Lower lobe of right lung (tissue), 2 donors: Measurements from ENCODE around the gene MBD3. TPM values are rescaled to one million over a fixed set of nuclear protein-coding genes. Genes with fewer than 3 reads are reported as not detected.
A peak's percentile ranks its signal among the peaks of the same experiment; 100 is the strongest.

Source experiments
- ATAC-seq, 2 donors: fragments of 200-7000 bp; cut with Tn5 transposase; one replicate each; pipeline ENCODE4 v1.9.1; 2020 to 2022; ENCODE audit warnings: mild to moderate bottlenecking in 2 of 2, moderate library complexity in 2 of 2
- DNase-seq: peaks from one replicate; pipeline ENCODE4 v3.0.0-alpha.2; 2020
- H3K27ac ChIP-seq: fragments of 200-600 bp; one replicate; pipeline ENCODE4 v1.8.0; 2022
- H3K27me3 ChIP-seq: fragments of 200-600 bp; one replicate; pipeline ENCODE4 v1.8.0; 2022; ENCODE audit warnings: low read depth
- H3K36me3 ChIP-seq: fragments of 200-600 bp; one replicate; pipeline ENCODE4 v1.8.0; 2022; ENCODE audit warnings: mild to moderate bottlenecking
- H3K4me1 ChIP-seq: fragments of 200-600 bp; one replicate; pipeline ENCODE4 v1.8.0; 2022
- H3K4me3 ChIP-seq: fragments of 200-600 bp; one replicate; pipeline ENCODE4 v1.8.0; 2022; ENCODE audit warnings: mild to moderate bottlenecking
- H3K9me3 ChIP-seq: fragments of 200-600 bp; one replicate; pipeline ENCODE4 v1.8.0; 2022
- intact Hi-C: fragments of 100-400 bp; cut with DNase I; formaldehyde crosslinking; loops from one replicate; pipeline ENCODE4 v1.11.0; 2022
- total RNA-seq: library from RNA; stranded (reverse); fragmentation: NEBNext Ultra II Directional; extraction: Animal tissue kit (Norgen Biotek cat#: 25700); gene quantifications from one replicate; pipeline ENCODE4 v1.2.1, GENCODE V29; 2021
- TF ChIP-seq, protein P1 (sequence below): fragments of 200-600 bp; IDR thresholded peaks from one replicate; pipeline ENCODE4 v1.8.0; 2022; ENCODE audit warnings: antibody characterized with exemption, mild to moderate bottlenecking
- donor health status: DM: no; HTN: yes; CAD: no; lungs with severe emphysema.

The MBD3 gene
- total RNA-seq, 1 donor from 2014 or later: 68.1 TPM

DNA sequence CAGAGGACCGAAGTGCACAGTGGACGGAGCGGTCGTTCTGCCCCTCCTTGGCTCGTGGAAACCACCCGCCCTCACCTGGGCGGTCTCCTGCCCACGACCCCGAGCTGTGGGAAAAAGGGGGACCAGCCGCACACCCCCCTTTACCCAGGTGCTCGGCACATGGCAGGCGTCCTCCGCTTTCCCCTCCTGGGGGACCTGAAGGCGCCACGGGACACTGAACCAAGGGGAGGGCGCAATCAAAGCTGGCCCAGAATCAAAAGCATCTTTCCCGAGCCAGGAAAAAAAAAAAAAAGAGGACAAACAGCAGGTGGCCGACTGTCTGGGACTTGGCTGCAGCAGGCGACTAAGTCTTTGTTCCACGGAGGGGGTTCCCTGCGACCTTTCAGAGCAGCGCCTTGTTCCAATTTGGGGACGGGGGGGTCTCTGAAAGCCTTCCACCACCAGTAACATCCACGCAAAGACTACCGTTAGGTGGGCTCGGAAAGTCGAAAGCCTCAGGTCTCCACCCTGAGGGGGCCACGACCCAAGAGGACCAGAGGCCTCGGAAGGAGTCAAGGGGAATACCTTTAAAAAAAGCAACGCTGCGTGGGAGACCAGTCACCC, 1.1 kb downstream of the MBD3 start:
- Histone ChIP-seq H3K4me3 (peak overlapping the region; percentile 84), H3K4me1 (peaks cover 21% of the 10 kb centered on the region), H3K36me3 (peaks cover 12% of the 10 kb centered on the region), H3K27me3 (no peaks in the 10 kb centered on the region), H3K9me3 (no peaks in the 10 kb centered on the region), H3K27ac (peak overlapping the region; percentile 93)
- intact Hi-C loops: no loop called here
- ATAC-seq: no peak
- no peak for DNase-seq
- TF ChIP-seq, protein P1, sequence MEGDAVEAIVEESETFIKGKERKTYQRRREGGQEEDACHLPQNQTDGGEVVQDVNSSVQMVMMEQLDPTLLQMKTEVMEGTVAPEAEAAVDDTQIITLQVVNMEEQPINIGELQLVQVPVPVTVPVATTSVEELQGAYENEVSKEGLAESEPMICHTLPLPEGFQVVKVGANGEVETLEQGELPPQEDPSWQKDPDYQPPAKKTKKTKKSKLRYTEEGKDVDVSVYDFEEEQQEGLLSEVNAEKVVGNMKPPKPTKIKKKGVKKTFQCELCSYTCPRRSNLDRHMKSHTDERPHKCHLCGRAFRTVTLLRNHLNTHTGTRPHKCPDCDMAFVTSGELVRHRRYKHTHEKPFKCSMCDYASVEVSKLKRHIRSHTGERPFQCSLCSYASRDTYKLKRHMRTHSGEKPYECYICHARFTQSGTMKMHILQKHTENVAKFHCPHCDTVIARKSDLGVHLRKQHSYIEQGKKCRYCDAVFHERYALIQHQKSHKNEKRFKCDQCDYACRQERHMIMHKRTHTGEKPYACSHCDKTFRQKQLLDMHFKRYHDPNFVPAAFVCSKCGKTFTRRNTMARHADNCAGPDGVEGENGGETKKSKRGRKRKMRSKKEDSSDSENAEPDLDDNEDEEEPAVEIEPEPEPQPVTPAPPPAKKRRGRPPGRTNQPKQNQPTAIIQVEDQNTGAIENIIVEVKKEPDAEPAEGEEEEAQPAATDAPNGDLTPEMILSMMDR: no peak

DNA sequence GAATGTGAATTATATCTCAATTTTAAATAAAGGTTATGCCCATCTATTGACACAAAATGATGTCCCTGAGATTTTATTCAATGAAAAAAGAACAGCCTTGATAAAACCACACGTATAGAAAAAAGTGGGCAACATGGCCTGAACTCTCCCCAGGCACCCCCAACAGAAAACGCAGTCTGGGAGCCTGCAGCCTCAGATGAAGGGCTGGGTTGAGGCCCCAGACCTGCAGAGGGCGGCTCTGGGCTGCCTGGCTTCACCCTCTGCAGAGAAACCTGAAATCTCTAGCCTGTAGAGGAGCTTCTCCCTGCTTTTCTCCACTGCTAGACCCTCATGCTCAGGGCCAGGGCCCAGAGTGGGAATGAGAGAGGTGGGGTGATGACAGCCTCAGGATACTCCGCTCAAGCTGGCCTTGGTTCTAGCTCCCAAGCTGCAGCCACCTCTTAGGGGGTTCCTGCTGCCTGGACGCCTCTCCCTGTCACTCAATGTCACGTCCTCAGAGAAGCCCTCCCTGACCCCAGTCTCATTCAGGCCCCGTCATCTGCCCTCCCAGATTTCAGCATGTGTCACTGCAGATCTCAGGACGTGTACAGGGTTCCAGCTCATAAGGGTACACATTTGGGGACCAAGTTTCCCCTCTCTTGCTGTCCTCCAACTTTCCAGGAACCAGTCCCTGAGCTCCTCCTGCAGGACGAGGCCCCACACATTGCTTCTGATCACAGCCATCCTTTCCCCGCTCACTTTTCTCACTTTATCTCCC, 1.8 kb downstream of the MBD3 start:
- DNase-seq (no peak), ATAC-seq (no peak)
- Histone ChIP-seq H3K9me3 (no peaks in the 10 kb centered on the region), H3K27me3 (no peaks in the 10 kb centered on the region), H3K27ac (peak overlapping the region; percentile 93), H3K36me3 (peaks cover 5% of the 10 kb centered on the region), H3K4me1 (peaks cover 21% of the 10 kb centered on the region), H3K4me3 (peak overlapping the region; percentile 84)
- intact Hi-C loops: no loop called here
- TF ChIP-seq, protein P1: no peak

DNA sequence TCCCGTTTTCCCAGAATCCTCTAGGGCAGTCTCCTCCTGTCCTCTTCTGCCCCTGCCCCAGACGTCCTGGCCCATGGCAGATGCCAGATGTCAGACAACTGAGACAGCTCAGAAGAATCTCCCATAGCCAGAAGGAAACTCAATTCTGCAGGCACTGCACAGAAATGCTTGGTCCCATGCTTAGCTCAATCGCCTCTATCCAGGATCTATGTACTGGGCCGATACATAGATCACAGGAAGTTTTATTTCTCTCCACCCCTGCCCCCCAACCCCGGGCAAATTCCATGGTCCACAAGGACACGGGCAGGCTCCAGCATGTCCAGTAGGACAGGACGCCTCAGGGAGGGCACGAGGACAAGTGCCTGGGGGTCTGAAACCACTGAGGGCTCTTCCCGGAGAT, 4.8 kb downstream of the MBD3 start:
- Histone ChIP-seq H3K9me3 (no peaks in the 10 kb centered on the region), H3K27ac (no peak overlapping the region), H3K4me3 (no peak overlapping the region), H3K27me3 (no peaks in the 10 kb centered on the region), H3K4me1 (peaks cover 21% of the 10 kb centered on the region), H3K36me3 (peaks cover 20% of the 10 kb centered on the region)
- intact Hi-C loops: no loop called here
- no peak for ATAC-seq
- TF ChIP-seq, protein P1: no peak
- no peak for DNase-seq

DNA sequence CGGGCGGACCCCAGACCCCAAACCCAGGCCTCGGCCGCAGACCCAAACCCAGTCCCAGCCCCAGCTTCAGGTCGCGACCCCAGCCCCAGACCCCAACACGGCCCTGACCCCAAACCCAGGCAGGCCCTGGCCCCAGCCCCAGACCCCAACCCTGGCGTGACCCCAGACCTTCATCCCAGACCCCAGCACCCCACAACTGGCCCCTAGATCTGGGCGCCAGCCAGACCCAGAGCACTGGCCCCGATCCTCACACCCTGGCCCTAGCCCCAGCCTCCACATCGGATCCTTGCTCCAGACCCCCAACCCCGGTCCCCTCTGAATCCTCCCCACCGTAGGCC, 7.5 kb downstream of the MBD3 start:
- TF ChIP-seq, protein P1: no peak
- Histone ChIP-seq H3K4me3 (no peak overlapping the region), H3K9me3 (no peaks in the 10 kb centered on the region), H3K36me3 (peaks cover 47% of the 10 kb centered on the region), H3K27ac (no peak overlapping the region), H3K4me1 (peaks cover 3% of the 10 kb centered on the region), H3K27me3 (no peaks in the 10 kb centered on the region)
- intact Hi-C loops: no loop called here
- DNase-seq (no peak), ATAC-seq (no peak)

DNA sequence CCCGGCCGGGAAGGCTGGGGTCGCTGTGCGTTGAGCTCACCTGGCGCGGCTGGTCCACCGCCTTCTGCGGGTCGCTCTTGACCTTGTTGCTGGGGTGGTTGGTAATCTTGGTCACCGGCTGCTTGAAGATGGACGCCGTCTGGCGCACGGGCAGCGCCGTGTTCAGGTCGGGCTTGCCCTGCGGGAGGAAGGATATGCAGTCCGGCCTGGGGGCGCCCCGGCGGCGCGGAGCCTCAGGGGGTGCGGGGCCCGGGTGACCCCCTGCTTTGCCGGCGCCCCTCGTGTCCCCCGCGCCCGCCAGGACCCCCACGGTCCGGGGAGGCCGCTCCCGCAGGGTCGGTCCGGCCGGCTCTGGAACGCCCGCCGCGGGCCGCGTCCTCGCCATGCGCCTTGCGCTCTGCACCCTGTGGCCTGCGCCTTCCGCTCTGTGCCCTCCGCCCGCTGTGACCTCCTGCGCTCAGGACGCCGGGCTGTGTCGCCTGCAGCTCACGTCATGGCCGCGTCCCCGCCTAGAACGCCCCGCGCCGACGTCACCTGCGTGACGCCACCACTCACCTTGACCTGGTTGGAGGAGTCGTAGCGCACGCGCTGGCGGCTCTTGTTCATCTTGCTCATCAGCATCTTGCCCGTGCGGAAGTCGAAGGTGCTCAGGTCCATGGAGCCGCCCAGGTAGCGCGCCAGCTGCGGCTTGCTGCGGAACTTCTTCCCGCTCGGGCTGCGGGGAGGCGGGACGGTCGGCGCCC, 8.0 kb downstream of the MBD3 start:
- intact Hi-C loops: no loop called here
- Histone ChIP-seq H3K9me3 (no peaks in the 10 kb centered on the region), H3K36me3 (peaks cover 52% of the 10 kb centered on the region), H3K27ac (no peak overlapping the region), H3K4me1 (no peaks in the 10 kb centered on the region), H3K27me3 (no peaks in the 10 kb centered on the region), H3K4me3 (no peak overlapping the region)
- DNase-seq: no peak
- TF ChIP-seq, protein P1: no peak
- ATAC-seq: peak in 1 of 2 donors; percentile 17
